ENCODE measurements around the gene SEC24D. TPM values are rescaled to one million over a fixed set of nuclear protein-coding genes. Genes with fewer than 3 reads are reported as not detected.

SEC24D gene
- total RNA-seq, 1 experiment from 2014 or later, result 27.1 TPM

- no peak for DNase-seq (ENCODE audit: low read depth)
Observed at GRCh38 chr4:118718511-118719170, 117.3 kb downstream of the SEC24D start.

DNA sequence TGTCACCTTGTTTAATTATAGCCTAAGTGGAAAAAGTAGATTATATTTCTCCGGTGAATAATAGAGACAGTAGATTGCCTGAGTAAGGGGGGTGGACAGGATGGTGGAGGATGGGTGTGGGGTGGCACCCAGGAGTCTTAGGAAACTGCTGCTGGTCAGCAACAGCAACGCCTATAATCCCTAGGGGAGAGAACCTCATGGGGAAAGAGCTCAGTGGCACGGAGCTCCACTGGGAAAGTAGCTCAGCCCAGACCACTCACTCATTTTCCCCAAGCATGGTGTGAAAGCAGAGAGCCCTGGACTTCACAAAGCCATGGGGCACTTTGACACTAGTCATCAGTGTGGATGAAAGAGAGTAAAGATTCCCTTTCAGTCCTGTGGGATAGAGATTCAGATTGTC lies 119.6 kb downstream of the SEC24D start:
- DNase-seq (ENCODE audit: low read depth), result no peak

DNA sequence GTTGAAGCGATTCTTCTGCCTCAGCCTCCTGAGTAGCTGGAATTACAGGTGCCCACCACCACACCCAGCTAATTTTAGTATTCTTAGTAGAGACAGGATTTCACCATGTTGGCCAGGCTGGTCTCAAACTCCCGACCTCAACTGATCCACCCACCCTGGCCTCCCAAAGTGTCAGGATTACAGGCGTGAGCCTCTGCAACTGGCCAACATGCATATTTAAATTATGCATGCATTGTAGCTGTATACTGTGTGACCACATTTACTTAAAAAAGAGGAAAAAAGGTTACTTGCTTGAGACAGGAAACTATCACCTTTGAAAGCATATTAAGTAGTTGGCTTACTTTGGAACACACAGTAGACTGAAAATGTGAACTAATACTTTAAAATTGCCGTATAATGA lies 121.2 kb downstream of the SEC24D start:
- DNase-seq (ENCODE audit: low read depth), result no peak

- no peak for DNase-seq (ENCODE audit: low read depth)
Observed at GRCh38 chr4:118712872-118713271, 123.1 kb downstream of the SEC24D start.

DNA sequence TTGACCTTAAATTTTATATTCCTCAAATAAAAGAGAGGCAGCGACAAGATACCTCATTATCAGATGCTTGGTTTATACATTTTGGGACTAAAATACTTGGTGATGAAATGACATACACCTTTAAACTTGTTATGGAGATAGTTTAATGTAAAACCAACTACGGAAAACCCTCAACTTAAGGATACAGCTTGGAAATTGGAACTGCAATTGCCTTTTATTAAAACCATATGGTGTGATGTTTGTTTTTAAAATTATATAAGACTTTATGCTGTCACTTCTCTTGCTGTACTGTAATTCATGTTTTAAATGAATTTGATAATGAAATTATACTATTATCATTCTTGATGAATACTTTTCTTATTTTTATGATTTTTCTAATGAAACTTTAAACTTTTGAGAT lies 124.9 kb downstream of the SEC24D start:
- DNase-seq (ENCODE audit: low read depth), result no peak

DNA sequence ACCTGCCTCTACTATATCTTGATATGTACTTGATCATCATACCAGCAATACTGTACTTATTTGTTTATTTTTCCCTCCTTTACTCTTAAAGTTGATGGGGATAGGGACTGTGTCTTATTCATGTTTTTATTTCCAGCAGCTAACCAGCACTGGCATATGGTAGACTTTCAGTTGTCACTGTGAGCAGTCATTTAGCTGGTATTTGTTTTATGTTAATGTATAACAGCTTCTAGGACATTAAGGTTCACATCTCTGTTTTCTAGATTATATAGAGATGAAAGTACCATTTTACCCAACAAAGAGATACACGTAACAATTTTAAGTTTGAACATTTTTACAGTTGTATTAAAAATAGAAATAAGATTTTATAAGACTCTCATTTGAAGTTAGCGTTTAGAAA lies 132.8 kb downstream of the SEC24D start:
- no peak for DNase-seq (ENCODE audit: low read depth)

DNA sequence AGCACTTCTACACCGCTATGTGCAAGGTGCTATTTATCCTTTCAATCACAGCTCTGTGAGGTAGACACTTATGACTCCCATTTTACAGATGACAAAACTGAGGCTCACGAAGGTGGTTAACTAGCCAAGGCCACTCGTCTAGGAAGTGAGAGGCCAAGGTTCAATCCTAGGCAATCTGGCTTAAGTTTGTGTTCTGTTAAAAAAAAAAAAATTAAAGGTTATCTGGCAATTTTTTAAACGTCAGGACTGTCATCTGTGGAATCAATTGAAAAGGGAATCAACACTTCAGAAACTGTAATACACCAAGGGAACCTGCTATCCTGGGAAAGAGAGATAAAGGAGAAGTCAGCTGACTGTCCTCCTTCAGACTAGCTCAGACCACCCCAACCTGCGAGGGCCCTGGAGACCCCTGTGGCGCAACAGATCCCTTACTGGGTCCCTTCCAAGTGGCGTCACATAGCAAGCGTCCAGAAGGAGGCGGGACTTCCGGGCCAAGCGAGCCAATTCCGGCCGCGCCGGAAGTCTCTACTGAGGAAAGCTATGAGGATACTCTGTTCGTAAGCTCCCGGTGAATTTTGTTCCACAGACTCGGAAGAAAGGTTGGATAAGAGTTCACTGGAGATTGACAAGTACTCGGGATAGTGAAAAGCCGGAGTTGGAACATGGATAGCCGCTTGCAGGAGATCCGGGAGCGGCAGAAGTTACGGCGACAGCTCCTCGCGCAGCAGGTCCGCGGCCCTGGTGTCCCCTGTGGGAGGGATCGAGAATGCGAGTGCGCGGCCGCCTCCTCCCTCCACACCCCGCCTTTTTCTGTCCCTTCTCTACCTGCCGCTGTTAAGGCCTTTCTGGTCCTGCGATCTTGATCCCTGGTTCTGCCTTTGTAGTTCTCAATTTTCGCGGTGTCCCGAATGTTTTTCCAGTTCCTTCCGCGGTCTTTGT lies 150.8 kb downstream of the SEC24D start, which contains the start of gene METTL14:
Gene METTL14, plus strand, starts transcription at position 520 of the 939 bp plus-strand sequence. Its CDS starts 143 bp downstream, at position 663.
- peak; percentile 80 for DNase-seq (ENCODE audit: low read depth)

DNA sequence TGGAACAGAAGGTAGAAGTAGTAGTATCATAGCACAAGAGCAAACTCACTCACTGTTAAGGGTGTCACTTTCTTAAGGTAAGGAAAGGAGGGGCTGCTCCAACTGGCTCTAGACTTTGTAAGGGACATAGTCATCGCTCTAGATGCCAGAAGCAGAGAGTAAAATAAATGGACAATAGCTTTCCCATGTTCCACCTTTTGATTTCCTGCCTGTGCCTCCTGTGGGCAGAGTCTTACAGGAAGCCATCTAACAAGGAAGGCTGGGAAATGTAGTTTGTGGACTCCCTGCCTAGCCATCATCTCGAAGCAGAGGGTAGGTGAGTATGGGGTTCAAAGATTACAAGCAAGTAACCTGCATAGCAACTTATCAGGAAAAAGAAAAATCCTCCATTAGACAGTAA lies 152.4 kb downstream of the SEC24D start:
- DNase-seq (ENCODE audit: low read depth), result no peak

DNA sequence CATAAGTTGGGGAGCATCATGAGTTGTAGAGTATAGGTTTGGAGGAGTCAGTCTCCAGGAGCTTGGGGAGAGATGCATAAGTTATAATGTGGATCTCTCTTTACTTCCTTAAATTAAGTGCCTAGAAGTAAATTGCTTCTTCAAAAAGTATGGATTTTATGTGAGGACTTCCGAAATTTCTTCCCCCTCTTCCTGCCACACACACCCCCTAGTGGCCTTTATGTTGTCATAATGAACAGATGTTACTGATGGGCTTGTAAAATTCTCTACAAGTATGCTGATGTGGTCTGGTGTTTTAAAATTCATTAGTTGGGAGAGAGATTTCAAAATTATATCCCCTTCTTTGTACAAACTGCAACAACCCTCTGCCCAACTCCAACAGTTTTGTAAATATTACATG lies 153.0 kb downstream of the SEC24D start:
- DNase-seq (ENCODE audit: low read depth), result peak; percentile 6

- DNase-seq (ENCODE audit: low read depth), result no peak
Observed at GRCh38 chr4:118680808-118681207, 155.1 kb downstream of the SEC24D start.

DNA sequence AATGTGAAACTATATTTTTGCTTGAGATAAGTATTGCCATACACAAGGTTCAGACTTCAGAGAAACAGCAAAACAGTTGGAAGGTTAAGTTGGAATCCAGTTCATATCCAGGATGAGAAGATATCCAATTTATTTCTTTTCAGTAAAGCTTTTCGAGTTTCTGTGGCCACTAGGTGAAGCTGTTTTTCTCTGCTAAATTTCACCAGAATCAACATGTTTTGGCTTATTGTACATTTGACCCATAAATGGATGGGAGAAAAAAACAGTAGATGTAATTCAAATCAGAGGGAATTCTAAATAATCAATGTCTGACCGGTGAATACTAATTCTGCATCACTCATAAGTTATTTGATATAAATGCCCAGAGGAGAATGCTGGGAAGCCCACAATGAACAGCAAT lies 159.8 kb downstream of the SEC24D start:
- DNase-seq (ENCODE audit: low read depth), result no peak

Other genes with a start within 250 kb of the SEC24D start
- 10.2 and 22.0 TPM in 2 replicates for gene METTL14, start 150.7 kb downstream of the SEC24D start, total RNA-seq (2014; rRNA removed; shearing (Covaris generic))
- gene SYNPO2, start 52.7 kb upstream of the SEC24D start, total RNA-seq (2014; rRNA removed; shearing (Covaris generic)), result 0.11 and 0.86 TPM in 2 replicates

Measured in Daoy (cell line).